Mesendoderm (in vitro differentiated cells): ENCODE measurements around the gene CTR9.
"Not testable (repeated sequence)": the region's sequence is repeated elsewhere in the genome, so short reads cannot be mapped to it uniquely, and the experiment has no call there.

Source experiments
- DNase-seq: peaks from one replicate; pipeline ENCODE4 v3.0.0; 2013
- H2AK5ac ChIP-seq: 2 replicates; pipeline ENCODE4 v1.6.1; 2013; ENCODE audit warnings: low read length, inconsistent platforms
- H2BK120ac ChIP-seq: 2 replicates; pipeline ENCODE4 v1.6.1; 2013; ENCODE audit warnings: low read depth, mild to moderate bottlenecking, low read length, moderate library complexity, mixed read lengths
- H2BK15ac ChIP-seq: replicated peaks from 2 replicates; pipeline ENCODE4 v1.6.1; 2013; ENCODE audit warnings: low read depth, mild to moderate bottlenecking, moderate library complexity
- H2BK5ac ChIP-seq: 2 replicates; pipeline ENCODE4 v1.6.1; 2013; ENCODE audit warnings: low read length, inconsistent platforms
- H3K18ac ChIP-seq: 2 replicates; pipeline ENCODE4 v1.6.1; 2013; ENCODE audit warnings: mild to moderate bottlenecking, low read length, mixed read lengths
- H3K23ac ChIP-seq: one replicate; pipeline ENCODE4 v1.6.1; 2013; ENCODE audit warnings: low read length
- H3K27ac ChIP-seq: 2 replicates; pipeline ENCODE4 v1.5.1; 2013; ENCODE audit warnings: low read depth, mild to moderate bottlenecking, inconsistent platforms, low read length, moderate library complexity
- H3K27me3 ChIP-seq: 2 replicates; pipeline ENCODE4 v1.6.1; 2013; ENCODE audit warnings: low read length, control low read depth, mild to moderate bottlenecking, inconsistent platforms; ENCODE audit not compliant: insufficient read depth, poor library complexity
- H3K36me3 ChIP-seq: 2 replicates; pipeline ENCODE4 v1.6.1; 2013; ENCODE audit warnings: low read length, inconsistent platforms; ENCODE audit not compliant: control insufficient read depth, insufficient read depth
- H3K4ac ChIP-seq: one replicate; pipeline ENCODE4 v1.6.1; 2013; ENCODE audit warnings: low read depth, mild to moderate bottlenecking, low read length, moderate library complexity
- H3K4me1 ChIP-seq: 2 replicates; pipeline ENCODE4 v1.6.1; 2013; ENCODE audit warnings: low read depth, low read length, inconsistent platforms; ENCODE audit not compliant: control insufficient read depth
- H3K4me2 ChIP-seq: 2 replicates; pipeline ENCODE4 v1.6.1; 2013; ENCODE audit warnings: low read length
- H3K4me3 ChIP-seq: 2 replicates; pipeline ENCODE4 v1.5.1; 2013; ENCODE audit warnings: mild to moderate bottlenecking, low read length
- H3K56ac ChIP-seq: one replicate; pipeline ENCODE4 v1.6.1; 2013; ENCODE audit warnings: low read length
- H3K79me1 ChIP-seq: 2 replicates; pipeline ENCODE4 v1.6.1; 2013; ENCODE audit warnings: low read length, inconsistent platforms
- H3K79me2 ChIP-seq: 2 replicates; pipeline ENCODE4 v1.6.1; 2013; ENCODE audit warnings: mild to moderate bottlenecking, low read length; ENCODE audit not compliant: control insufficient read depth, insufficient read depth
- H3K9ac ChIP-seq: 2 replicates; pipeline ENCODE4 v1.6.1; 2013; ENCODE audit warnings: low read length, inconsistent platforms
- H4K5ac ChIP-seq: one replicate; pipeline ENCODE4 v1.6.1; 2013; ENCODE audit warnings: low read length
- H4K8ac ChIP-seq: one replicate; pipeline ENCODE4 v1.6.1; 2013; ENCODE audit warnings: low read depth, mild to moderate bottlenecking, control low read depth, low read length, moderate library complexity
- WGBS: extraction: QIAGEN DNeasy Blood & Tissue Kit; methylation state at CpG from one replicate; pipeline ENCODE4 v1.1.7; 2013; ENCODE audit warnings: low lambda C conversion rate, missing lambda C conversion rate; ENCODE audit not compliant: insufficient coverage; ENCODE audit errors: extremely low coverage; 5-methylcytosine and 5-hydroxymethylcytosine counted together

Gene CTR9

DNA sequence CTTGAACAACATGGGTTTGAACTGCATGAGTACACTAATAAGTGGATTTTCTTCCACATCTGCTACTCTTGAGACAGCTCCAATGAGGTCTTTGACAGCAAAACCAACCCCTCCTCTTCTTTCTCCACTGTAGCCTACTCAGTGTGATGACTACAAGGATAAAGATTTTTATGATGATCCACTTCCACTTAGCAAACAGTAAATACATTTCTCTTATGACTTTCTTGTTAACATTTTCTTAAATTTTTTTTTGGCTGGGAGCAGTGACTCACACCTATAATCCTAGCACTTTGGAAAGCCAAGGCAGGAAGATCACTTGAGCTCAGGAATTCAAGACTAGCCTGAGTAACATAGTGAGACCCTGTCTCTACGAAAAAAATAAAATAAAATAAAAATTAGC lies 67.5 kb downstream of the CTR9 start:
- no peak overlapping the region for H3K23ac ChIP-seq
- H3K4me2 ChIP-seq = no peak overlapping the region
- WGBS = no CpG with 5 or more reads among the region's 1 CpG
- no peak overlapping the region for H3K4me3 ChIP-seq
- no peak overlapping the region for H3K18ac ChIP-seq
- no peak overlapping the region for H4K8ac ChIP-seq
- no peak overlapping the region for H2BK5ac ChIP-seq
- H3K27ac ChIP-seq = no peak overlapping the region
- no peak overlapping the region for H2AK5ac ChIP-seq
- H2BK15ac ChIP-seq = no peak overlapping the region
- no peak overlapping the region for H2BK120ac ChIP-seq
- no peaks in the 10 kb centered on the region for H3K36me3 ChIP-seq
- H3K27me3 ChIP-seq = no peaks in the 10 kb centered on the region
- no peak overlapping the region for H3K9ac ChIP-seq
- no peak overlapping the region for H4K5ac ChIP-seq
- no peaks in the 10 kb centered on the region for H3K79me1 ChIP-seq
- no peak for DNase-seq
- H3K56ac ChIP-seq = no peak overlapping the region
- H3K4me1 ChIP-seq = no peaks in the 10 kb centered on the region
- H3K79me2 ChIP-seq = no peaks in the 10 kb centered on the region
- no peak overlapping the region for H3K4ac ChIP-seq

DNA sequence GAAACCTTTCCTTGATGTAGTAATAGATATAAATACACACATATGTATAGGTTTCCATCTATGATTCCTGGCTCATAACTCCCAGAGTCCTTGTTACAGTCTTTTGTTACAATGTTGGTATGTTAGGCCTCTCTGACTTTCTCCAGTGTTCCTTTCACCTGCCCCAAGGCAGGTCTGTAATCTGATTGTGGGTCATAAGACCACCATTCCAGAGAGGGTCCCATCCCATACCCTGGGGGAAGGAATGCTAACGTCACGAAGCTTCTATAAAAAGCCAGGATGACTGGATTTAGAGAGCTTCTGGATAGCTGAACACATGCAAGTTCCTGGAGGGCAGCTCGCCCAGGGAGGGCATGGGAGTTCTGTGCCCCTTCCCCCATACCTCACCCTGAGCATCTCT lies 71.4 kb downstream of the CTR9 start:
- H3K4me3 ChIP-seq, H3K79me1 ChIP-seq, H3K27ac ChIP-seq, H3K27me3 ChIP-seq, H4K5ac ChIP-seq, H3K4ac ChIP-seq, H4K8ac ChIP-seq, H3K23ac ChIP-seq, H2AK5ac ChIP-seq, H3K4me2 ChIP-seq, H3K56ac ChIP-seq, H2BK15ac ChIP-seq, H3K18ac ChIP-seq, H3K79me2 ChIP-seq, H2BK120ac ChIP-seq, H2BK5ac ChIP-seq, H3K36me3 ChIP-seq, H3K4me1 ChIP-seq, H3K9ac ChIP-seq: not testable (repeated sequence)
- peak; percentile 30 for DNase-seq
- WGBS = no CpG with 5 or more reads among the region's 3 CpGs

DNA sequence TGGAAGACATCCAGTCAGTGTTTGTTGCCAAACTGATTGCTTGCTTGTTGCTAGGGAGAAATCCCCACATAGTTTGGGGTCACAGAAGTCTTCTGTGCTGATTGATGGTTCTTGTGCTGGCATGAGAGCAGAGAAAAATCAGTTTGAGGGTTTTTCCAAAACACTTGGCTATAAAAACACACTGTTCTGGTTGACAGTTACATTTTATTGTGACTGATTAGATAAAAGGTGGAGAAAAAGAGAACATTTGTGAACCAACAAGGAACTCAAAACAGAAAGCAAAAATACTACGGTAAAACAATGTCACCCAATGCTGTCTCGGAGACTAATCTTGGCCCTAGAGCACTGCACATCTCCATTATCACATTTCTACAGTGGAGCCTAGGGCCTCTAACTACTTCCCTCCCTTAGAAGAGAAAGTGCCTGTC lies 72.1 kb downstream of the CTR9 start:
- no peak overlapping the region for H3K4ac ChIP-seq
- no peak overlapping the region for H3K23ac ChIP-seq
- no peaks in the 10 kb centered on the region for H3K79me1 ChIP-seq
- H2BK15ac ChIP-seq = no peak overlapping the region
- no peaks in the 10 kb centered on the region for H3K4me1 ChIP-seq
- no peaks in the 10 kb centered on the region for H3K36me3 ChIP-seq
- H3K9ac ChIP-seq = no peak overlapping the region
- no peak overlapping the region for H2BK5ac ChIP-seq
- no peak overlapping the region for H3K18ac ChIP-seq
- H3K79me2 ChIP-seq = no peaks in the 10 kb centered on the region
- H3K4me3 ChIP-seq = no peak overlapping the region
- DNase-seq = no peak
- H3K56ac ChIP-seq = no peak overlapping the region
- H2AK5ac ChIP-seq = no peak overlapping the region
- no CpG with 5 or more reads among the region's 2 CpGs for WGBS
- no peak overlapping the region for H2BK120ac ChIP-seq
- no peak overlapping the region for H4K5ac ChIP-seq
- H3K4me2 ChIP-seq = no peak overlapping the region
- H3K27ac ChIP-seq = no peak overlapping the region
- no peak overlapping the region for H4K8ac ChIP-seq
- no peaks in the 10 kb centered on the region for H3K27me3 ChIP-seq

DNA sequence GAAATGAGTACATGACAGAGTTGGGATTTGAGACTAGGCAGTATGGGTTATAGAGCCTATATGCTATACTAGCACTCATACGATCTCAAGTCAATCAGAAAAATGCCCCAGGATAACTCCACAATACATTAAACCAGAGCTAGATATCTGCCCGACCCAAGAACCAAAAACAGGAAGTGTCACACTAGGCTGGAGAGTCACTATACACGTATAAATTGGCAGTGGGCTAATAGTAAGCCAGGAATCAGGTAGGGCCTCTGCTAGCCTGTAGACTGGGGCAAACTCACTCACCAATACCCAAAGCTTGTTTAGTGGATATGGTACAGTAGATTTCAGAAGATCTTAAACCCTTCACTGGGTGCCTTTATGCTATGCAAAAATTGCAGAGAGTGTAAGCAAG lies 73.8 kb downstream of the CTR9 start:
- Histone ChIP-seq H4K8ac (no peak overlapping the region), H2BK5ac (no peak overlapping the region), H3K79me1 (no peaks in the 10 kb centered on the region), H4K5ac (no peak overlapping the region), H3K36me3 (no peaks in the 10 kb centered on the region), H3K4me3 (no peak overlapping the region), H3K79me2 (no peaks in the 10 kb centered on the region), H2AK5ac (no peak overlapping the region), H3K9ac (no peak overlapping the region), H3K4me2 (no peak overlapping the region), H3K23ac (no peak overlapping the region), H3K18ac (no peak overlapping the region), H2BK120ac (no peak overlapping the region), H2BK15ac (no peak overlapping the region), H3K4me1 (no peaks in the 10 kb centered on the region), H3K27ac (no peak overlapping the region), H3K27me3 (no peaks in the 10 kb centered on the region), H3K56ac (no peak overlapping the region), H3K4ac (no peak overlapping the region)
- no CpG with 5 or more reads among the region's 3 CpGs for WGBS
- no peak for DNase-seq

DNA sequence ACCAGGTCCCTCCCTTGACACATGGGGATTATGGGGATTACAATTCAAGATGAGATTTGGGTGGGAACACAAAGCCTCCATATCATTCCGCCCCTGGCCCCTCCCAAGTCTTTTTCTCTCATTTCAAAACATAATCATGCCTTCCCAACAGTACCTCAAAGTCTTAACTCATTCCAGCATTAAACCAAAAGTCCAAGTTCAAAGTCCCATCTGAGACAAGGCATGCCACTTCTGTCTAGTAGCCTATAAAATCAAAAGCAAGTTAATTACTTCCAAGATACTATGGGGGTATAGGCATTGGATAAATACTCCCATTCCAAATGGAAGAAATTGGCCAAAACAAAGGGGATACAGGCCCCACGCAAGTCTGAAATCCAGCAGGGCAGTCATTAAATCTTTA lies 77.4 kb downstream of the CTR9 start:
- no peak for DNase-seq
- Histone ChIP-seq H2BK15ac (no peak overlapping the region), H3K4me1 (no peaks in the 10 kb centered on the region), H3K4me2 (no peak overlapping the region), H3K56ac (no peak overlapping the region), H2BK120ac (no peak overlapping the region), H3K79me1 (no peaks in the 10 kb centered on the region), H3K9ac (no peak overlapping the region), H4K5ac (no peak overlapping the region), H3K36me3 (no peaks in the 10 kb centered on the region), H4K8ac (no peak overlapping the region), H3K23ac (no peak overlapping the region), H3K27me3 (no peaks in the 10 kb centered on the region), H3K18ac (no peak overlapping the region), H2BK5ac (no peak overlapping the region), H2AK5ac (no peak overlapping the region), H3K4ac (no peak overlapping the region), H3K4me3 (no peak overlapping the region), H3K27ac (no peak overlapping the region), H3K79me2 (no peaks in the 10 kb centered on the region)
- WGBS = no CpG with 5 or more reads among the region's 2 CpGs

DNA sequence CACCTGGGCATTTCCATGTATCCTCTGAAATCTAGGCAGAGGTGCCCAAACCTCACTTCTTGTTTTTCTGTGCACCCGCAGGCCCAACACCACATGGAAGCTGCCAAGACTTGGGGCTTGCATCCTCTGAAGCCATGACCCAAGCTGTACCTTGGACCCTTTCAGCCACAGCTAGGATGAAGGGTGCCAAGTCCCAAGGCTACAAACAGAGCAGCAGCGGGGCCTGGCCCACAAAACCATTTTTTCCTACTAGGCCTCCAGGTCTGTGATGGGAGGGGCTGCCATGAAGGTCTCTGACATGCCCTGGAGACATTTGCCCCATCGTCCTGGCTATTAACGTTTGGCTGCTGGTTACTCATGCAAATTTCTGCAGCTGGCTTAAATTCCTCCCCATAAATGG lies 78.1 kb downstream of the CTR9 start:
- no CpG with 5 or more reads among the region's 4 CpGs for WGBS

More for the DNA sequence above, 78.1 kb downstream of the CTR9 start:
- Histone ChIP-seq H3K4me1 (no peaks in the 10 kb centered on the region), H2BK5ac (no peak overlapping the region), H2BK15ac (no peak overlapping the region), H3K4me2 (no peak overlapping the region), H3K23ac (no peak overlapping the region), H3K4ac (no peak overlapping the region), H4K8ac (no peak overlapping the region), H3K27me3 (no peaks in the 10 kb centered on the region), H2BK120ac (no peak overlapping the region), H3K4me3 (no peak overlapping the region), H4K5ac (no peak overlapping the region), H3K9ac (no peak overlapping the region), H3K18ac (no peak overlapping the region), H3K56ac (no peak overlapping the region), H2AK5ac (no peak overlapping the region), H3K79me2 (no peaks in the 10 kb centered on the region), H3K36me3 (no peaks in the 10 kb centered on the region), H3K79me1 (no peaks in the 10 kb centered on the region), H3K27ac (no peak overlapping the region)
- no peak for DNase-seq
